Bronchial epithelial cell (primary cell): Measurements from ENCODE around the gene DACT3. TPM values are rescaled to one million over a fixed set of nuclear protein-coding genes. Genes with fewer than 3 reads are reported as not detected.

ENCODE experiments used
- DNase-seq: peaks from one replicate; pipeline ENCODE4 v3.0.0-alpha.2; 2010; ENCODE audit warnings: low read depth
- FAIRE-seq: peaks from 2 replicates; lab custom pipeline; 2011; peaks lifted over from hg19 to GRCh38; lab: Jason Lieb, UNC
- H3K27me3 ChIP-seq: 2 replicates; pipeline ENCODE4 v1.5.1; 2011; ENCODE audit warnings: low read length; ENCODE audit not compliant: control insufficient read depth, insufficient read depth
- H3K36me3 ChIP-seq: 2 replicates; pipeline ENCODE4 v1.5.1; 2011; ENCODE audit warnings: low read length; ENCODE audit not compliant: control insufficient read depth, insufficient read depth
- H3K4me3 ChIP-seq: 2 replicates; pipeline ENCODE4 v1.5.1; 2011; ENCODE audit warnings: mild to moderate bottlenecking, low read depth, low read length, control low read depth
- CTCF ChIP-seq: IDR thresholded peaks from 2 replicates; pipeline ENCODE4 v1.5.1; 2011; ENCODE audit warnings: mild to moderate bottlenecking, moderate library complexity, low read length, control low read depth, inconsistent platforms; ENCODE audit not compliant: insufficient read depth, severe bottlenecking
- total RNA-seq: library from RNA; depleted of rRNA; stranded (reverse); fragments of >200 nt; gene quantifications from 2 replicates; pipeline ENCODE4 v1.2.1, GENCODE V29; 2014

The DACT3 gene
- total RNA-seq, 1 donor from 2014 or later, result under 0.01 TPM

GRCh38 chr19:46654621-46655152, 6.3 kb downstream of the DACT3 start:
- Histone ChIP-seq H3K4me3 (no peak overlapping the region), H3K36me3 (no peaks in the 10 kb centered on the region), H3K27me3 (peaks cover 17% of the 10 kb centered on the region)
- no peak for FAIRE-seq
- DNase-seq, result no peak
- no peak for TF ChIP-seq CTCF

GRCh38 chr19:46650445-46650844, 10.5 kb downstream of the DACT3 start:
- Histone ChIP-seq H3K36me3 (no peaks in the 10 kb centered on the region), H3K27me3 (peaks cover 16% of the 10 kb centered on the region), H3K4me3 (no peak overlapping the region)
- no peak for TF ChIP-seq CTCF
- DNase-seq, result no peak
- FAIRE-seq, result no peak

GRCh38 chr19:46648961-46649960, 11.7 kb downstream of the DACT3 start:
- no peak for FAIRE-seq
- DNase-seq, result no peak
- no peak overlapping the region for H3K4me3 ChIP-seq
- H3K27me3 ChIP-seq, result peaks cover 16% of the 10 kb centered on the region
- H3K36me3 ChIP-seq, result no peaks in the 10 kb centered on the region
- no peak for TF ChIP-seq CTCF

- no peak for DNase-seq
- no peak for TF ChIP-seq CTCF
- FAIRE-seq, result peak; percentile 60
- Histone ChIP-seq H3K36me3 (no peaks in the 10 kb centered on the region), H3K27me3 (peaks cover 14% of the 10 kb centered on the region), H3K4me3 (no peak overlapping the region)
Observed at GRCh38 chr19:46648060-46648960, 12.7 kb downstream of the DACT3 start.

GRCh38 chr19:46646402-46646801, 14.6 kb downstream of the DACT3 start:
- no peak for TF ChIP-seq CTCF
- peaks cover 14% of the 10 kb centered on the region for H3K27me3 ChIP-seq
- FAIRE-seq (no peak), DNase-seq (no peak)
- H3K4me3 ChIP-seq, result no peak overlapping the region
- H3K36me3 ChIP-seq, result no peaks in the 10 kb centered on the region
